GM19324 (cell line): Measurements from ENCODE around the gene SLC26A2.

Experiments
- ATAC-seq: cut with Tn5 transposase; IDR thresholded peaks from one replicate; pipeline ENCODE4 v1.9.1; 2021; ENCODE audit warnings: mild to moderate bottlenecking, moderate library complexity; ENCODE audit not compliant: unreplicated experiment, low FRiP score

Gene SLC26A2

GRCh38 chr5:150000256-150000989 is 39.9 kb downstream of the SLC26A2 start, which contains the start of the genes HMGXB3 and TIGD6:
Gene HMGXB3, plus strand, starts transcription at chr5:150000739. Its CDS starts 4,114 bp downstream, at chr5:150004853.
Gene TIGD6, minus strand, starts transcription at chr5:150000654. Its CDS starts 4,306 bp downstream, at chr5:149996348.
- peak; percentile 94 for ATAC-seq

- ATAC-seq = no peak
These were observed 40.6 kb downstream of the SLC26A2 start for GRCh38 chr5:150000990-150001659.

- ATAC-seq = peak; percentile 43
These were observed 41.3 kb downstream of the SLC26A2 start for GRCh38 chr5:150001660-150002486.

GRCh38 chr5:150006318-150006717 is 45.8 kb downstream of the SLC26A2 start:
- no peak for ATAC-seq

- ATAC-seq = no peak
These were observed 46.5 kb downstream of the SLC26A2 start for GRCh38 chr5:150007050-150007449.

- ATAC-seq = no peak
These were observed 49.3 kb downstream of the SLC26A2 start for GRCh38 chr5:150009671-150010387.

GRCh38 chr5:150013931-150014330 is 53.4 kb downstream of the SLC26A2 start:
- no peak for ATAC-seq

- no peak for ATAC-seq
These were observed 53.9 kb downstream of the SLC26A2 start for GRCh38 chr5:150014456-150014855.

- no peak for ATAC-seq
These were observed 54.9 kb downstream of the SLC26A2 start for GRCh38 chr5:150015415-150015814.

- no peak for ATAC-seq
These were observed 56.0 kb downstream of the SLC26A2 start for GRCh38 chr5:150016537-150016936.

GRCh38 chr5:150017226-150018005 is 56.9 kb downstream of the SLC26A2 start:
- ATAC-seq = no peak

GRCh38 chr5:150020249-150020648 is 59.7 kb downstream of the SLC26A2 start:
- ATAC-seq = no peak

- no peak for ATAC-seq
These were observed 61.1 kb downstream of the SLC26A2 start for GRCh38 chr5:150021491-150022157.

- ATAC-seq = no peak
These were observed 61.6 kb downstream of the SLC26A2 start for GRCh38 chr5:150022158-150022531.

- ATAC-seq = no peak
These were observed 62.1 kb downstream of the SLC26A2 start for GRCh38 chr5:150022681-150023080.

- no peak for ATAC-seq
These were observed 62.6 kb downstream of the SLC26A2 start for GRCh38 chr5:150023136-150023535.

GRCh38 chr5:150024346-150024984 is 63.9 kb downstream of the SLC26A2 start:
- ATAC-seq = no peak

GRCh38 chr5:150026682-150027172 is 66.2 kb downstream of the SLC26A2 start:
- no peak for ATAC-seq
